Inflammatory macrophage treated with lipopolysaccharide for 4 hours (primary cell): ENCODE measurements around the gene SAT2.

Source experiments
- DNase-seq: peaks from one replicate; pipeline ENCODE4 v3.0.0-alpha.2; 2020

The SAT2 gene

DNA sequence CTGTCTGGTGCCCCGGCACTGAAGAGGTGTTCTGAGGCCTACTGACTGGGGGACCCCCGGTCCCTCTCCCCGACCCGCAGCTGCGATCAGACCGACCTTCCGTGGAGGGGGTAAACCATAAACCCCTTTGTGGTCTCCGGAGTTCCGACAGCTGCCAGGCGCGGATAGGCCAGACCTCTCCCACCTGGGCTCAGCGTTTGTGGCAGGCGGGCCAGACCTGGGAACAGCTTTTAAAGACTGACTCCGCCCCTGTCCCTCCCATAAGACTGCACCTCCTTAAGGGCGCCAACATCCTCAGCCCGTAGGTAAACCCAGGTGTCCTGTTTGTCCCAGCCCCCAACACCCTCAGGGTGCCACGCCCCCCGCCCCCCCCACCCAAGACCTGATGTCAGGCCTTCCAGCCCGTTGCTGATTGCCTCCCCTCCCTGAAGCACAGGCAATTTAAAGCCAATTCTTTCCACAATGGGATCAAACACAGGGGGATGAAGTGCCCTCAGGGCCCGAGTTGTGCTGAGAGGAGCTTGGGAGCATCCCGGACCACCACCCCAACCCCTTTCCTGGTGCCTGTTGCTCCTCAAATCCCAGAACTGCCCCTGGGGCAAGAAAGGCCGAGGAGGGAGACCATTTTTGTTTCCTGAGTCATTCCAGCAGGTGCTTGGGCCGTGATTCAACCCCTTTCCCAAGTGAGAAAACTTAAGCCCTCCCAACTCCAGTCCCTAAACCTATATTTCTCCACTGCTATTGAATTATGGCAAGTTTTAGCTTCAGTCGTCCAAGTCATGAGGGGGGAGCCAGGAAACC is 37.5 kb downstream of the SAT2 start, which contains the start of gene SOX15:
TSS of gene SOX15 (minus strand) at position 204 of the 801 bp plus-strand sequence. CDS start 418 bp downstream, outside the sequence.
- no peak for DNase-seq

DNA sequence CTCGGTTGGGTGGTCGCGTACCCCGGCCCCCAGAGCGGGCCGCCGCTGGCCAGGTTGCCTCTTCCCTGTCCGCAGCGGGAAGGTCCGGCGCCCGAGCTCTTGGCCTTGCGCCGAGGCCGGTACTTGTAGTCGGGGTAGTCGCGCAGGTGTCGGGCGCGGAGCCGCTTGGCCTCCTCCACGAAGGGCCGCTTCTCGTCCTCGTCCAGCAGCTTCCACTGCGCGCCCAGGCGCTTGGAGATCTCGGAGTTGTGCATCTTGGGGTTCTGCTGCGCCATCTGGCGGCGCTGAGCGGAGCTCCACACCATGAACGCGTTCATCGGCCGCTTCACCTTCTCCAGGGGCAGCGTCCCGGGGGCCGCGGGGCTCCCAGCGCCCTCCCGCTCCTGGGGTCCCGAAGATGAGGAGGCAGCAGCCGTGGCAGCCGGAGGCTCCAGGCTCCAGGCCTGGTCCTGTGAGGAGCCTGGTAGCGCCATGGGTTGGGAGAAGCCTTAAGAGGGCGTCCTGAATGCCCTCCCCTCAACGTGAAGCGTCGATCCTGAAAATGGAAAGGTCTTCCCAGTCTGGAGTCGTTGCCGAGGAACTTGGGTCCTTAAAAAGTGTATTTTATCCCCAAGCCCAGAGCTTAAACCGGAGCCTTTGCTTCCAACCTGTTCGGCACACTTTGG is 38.3 kb downstream of the SAT2 start:
- DNase-seq, result peak; percentile 83

DNA sequence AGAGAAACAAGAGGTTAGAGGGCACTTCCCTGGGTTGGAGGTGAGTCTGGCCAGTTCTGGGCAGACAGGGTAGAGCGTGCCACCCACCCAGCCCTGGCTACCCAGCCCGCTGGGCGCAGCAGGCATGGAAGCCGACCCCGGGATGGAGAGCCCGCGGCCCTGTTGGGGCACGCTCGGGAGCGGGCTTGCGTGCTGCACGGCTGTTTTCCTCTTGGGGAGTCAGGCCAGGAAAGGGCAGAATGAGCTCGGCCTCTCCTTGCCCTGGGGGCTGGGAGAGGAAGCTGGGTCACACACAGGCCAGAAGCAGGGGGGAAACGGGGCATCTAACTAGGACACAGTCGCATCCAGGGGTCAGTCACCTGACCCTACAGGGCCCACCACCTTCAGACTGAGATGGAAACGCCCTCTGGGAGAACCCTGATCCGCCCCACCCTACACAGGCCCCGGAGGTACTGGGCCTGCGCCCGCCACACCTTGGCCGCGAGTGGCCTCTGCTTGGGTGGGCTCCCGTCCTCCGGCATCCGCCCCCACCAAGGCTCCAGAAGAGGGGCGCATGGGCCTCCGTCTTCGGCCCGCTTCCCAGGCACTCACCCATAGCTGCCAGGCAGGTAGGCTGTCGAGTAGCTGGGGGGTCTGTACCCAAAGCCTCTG is 38.9 kb downstream of the SAT2 start:
- DNase-seq, result no peak

DNA sequence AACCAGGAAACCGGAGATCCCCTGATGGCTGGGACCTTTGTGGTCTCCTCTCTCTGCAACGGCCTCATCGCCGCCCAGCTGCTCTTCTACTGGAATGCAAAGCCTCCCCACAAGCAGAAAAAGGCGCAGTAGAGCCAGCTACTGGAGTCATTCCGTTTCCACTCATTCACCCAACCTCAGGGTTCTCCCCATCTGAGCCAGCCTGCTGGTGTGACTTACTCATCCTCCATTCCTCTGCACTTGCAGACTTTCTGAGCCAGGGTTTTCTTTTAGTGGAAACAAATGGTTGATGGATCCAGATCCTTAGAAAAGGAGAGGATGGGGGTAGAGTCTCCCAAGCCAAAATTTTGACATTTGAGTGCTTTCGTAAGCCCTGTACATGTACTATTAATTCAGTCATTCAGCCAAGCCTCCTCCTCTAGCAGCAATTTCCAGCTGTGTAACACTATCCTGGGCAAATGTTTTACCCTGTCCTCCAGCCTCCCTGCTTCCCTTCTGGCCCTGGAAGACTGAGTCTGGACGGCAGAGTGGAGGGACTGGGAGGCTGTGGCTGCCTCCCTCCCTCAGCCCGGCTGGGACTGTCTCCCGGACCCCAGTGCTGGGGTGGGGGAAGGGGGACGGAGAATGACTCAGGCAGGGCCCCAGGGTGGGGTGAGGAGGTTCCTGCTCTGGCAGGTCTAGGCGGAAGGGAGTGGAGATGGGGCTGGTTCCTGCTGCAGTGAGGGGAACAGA is 40.0 kb downstream of the SAT2 start:
- DNase-seq, result no peak

DNA sequence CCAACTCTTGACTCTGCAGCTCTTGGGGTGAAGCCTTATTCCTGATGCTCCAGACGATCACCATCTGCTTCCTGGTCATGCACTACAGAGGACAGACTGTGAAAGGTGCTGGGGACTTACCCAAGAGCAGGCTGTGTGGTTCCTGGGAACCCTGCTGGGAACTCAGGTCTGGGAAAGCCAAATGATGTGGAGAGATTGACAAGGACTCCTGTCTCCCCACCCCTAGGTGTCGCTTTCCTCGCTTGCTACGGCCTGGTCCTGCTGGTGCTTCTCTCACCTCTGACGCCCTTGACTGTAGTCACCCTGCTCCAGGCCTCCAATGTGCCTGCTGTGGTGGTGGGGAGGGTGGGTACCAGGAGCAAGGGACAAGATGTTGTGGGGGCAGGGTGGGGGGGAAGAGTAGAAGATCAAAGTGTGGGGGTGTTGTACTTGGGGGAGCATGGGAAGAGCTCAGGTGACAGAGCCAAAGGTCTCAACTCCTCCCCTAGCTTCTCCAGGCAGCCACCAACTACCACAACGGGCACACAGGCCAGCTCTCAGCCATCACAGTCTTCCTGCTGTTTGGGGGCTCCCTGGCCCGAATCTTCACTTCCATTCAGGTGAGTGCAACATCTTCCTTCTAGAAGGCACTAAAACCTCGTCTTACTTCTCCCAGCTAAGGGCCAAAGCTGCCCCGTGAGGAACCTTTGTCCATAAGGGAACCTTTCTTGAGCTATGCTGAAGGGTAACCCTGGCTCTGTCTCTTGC is 40.8 kb downstream of the SAT2 start:
- no peak for DNase-seq

DNA sequence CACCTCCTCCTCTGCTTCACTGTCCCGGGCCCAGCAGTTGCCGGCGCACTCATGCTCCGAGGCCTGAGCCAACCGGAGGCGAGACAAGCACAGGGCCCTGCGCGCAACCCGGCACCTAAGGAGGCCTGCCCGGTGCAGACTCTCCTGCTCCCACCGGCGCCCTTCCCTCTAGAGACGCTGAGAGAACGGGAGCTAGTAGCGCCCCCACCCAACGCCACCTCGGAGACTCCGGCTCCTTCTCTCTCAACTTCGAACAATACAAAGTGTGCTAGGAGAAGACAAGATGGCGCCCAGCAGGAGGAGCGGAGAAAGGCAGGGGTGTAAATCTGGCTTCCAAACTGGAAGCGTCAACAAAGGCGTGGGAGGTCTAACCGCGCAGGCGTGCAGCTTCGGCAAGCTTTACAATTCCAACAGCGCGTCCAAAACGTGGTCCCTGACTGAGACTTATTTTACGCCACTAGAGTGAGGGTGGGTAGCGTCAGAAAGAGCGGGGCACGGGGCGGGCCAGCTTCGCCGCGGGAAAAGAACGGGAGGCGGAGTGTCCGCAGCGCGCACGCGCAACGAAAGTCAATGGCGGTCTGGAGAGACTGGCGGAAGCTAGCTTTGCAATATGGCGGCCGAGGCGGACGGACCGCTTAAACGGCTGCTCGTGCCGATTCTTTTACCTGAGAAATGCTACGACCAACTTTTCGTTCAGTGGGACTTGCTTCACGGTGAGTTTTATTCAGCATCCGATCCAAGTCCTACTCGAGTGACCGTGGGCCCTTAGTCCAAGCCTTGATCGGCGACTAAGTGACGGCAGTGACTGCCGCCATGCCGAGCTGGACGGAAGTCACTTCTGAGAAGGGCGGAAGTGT is 44.1 kb downstream of the SAT2 start, which contains the start of gene MPDU1:
TSS of gene MPDU1 (plus strand) at position 600 of the 857 bp plus-strand sequence. CDS start at position 611, 11 bp downstream.
- peak; percentile 98 for DNase-seq

DNA sequence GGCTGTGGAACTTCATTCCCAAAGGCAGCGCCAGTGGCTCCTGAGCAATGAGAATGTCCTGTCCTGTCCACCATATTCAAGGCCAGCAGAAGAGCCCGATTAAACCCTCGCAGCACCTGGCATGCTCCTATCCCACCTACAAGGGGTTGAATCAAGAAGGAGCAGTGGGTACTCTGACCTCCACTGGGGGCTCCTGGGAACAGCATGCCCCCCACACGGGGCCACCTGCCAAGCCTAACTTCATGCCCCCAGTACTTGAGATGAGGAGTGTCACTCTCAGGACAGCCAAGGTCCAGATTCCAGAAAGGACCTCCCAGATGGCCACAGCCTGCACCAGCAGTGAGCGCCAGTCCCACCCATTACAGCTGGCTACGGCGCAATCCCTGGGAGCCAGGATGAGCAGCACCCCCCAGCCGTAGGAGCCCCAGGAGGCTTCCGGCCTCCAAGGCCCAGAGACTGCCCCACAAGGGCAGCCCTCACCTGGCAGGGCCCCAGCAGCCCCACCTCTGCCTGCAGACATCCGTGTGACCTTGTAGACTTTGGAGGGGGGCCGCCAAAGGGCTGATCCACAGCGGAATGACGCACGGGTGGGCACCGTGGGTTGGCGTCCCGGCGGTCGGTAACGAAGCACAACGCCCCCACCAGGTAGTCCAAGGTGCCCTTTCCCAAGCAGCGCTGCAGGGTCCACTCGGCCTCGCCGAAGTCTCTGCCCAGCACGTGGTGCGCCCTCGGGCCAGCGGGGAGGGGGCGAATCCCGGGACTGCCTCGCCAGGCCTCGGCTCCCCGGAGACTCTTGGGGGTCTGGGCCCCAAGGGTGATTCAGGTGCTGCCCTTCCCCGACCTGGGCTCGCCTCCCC is 45.0 kb downstream of the SAT2 start:
- DNase-seq, result no peak

DNA sequence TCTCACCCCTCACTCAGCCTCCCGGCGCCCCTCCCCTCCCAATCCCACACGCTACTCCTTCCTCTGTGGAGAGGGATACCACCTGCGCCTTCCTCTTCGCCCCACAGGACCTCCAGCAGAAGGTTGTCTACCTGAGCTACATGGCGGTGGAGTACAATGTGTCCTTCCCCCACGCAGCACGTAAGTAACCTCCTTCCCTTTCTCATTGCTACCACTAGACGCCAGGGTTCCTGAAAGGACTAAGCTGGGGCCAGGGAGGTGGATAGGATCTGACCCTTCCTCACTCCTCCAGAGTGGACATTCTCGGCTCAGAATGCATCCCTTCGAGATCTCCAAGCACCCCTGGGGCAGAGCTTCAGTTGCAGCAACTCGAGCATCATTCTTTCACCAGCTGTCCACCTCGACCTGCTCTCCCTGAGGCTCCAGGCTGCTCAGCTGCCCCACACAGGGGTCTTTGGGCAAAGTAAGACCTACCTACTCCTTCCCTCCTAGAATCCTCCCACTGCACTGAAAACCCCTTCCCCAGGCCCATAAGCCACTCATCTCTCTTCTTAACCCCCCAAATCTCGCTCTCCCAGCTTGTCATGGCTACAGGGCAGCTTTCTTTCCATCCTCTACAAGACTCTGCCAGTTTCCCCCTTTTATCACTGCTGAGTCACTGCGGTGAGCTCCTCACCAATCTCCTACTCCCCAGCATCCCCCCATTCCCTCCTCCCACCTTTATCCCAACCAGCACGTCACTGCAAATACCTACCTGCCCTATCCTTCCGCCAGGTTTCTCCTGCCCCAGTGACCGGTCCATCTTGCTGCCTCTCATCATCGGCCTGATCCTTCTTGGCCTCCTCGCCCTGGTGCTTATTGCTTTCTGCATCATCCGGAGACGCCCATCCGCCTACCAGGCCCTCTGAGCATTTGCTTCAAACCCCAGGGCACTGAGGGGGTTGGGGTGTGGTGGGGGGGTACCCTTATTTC is 46.7 kb downstream of the SAT2 start:
- peak; percentile 53 for DNase-seq

DNA sequence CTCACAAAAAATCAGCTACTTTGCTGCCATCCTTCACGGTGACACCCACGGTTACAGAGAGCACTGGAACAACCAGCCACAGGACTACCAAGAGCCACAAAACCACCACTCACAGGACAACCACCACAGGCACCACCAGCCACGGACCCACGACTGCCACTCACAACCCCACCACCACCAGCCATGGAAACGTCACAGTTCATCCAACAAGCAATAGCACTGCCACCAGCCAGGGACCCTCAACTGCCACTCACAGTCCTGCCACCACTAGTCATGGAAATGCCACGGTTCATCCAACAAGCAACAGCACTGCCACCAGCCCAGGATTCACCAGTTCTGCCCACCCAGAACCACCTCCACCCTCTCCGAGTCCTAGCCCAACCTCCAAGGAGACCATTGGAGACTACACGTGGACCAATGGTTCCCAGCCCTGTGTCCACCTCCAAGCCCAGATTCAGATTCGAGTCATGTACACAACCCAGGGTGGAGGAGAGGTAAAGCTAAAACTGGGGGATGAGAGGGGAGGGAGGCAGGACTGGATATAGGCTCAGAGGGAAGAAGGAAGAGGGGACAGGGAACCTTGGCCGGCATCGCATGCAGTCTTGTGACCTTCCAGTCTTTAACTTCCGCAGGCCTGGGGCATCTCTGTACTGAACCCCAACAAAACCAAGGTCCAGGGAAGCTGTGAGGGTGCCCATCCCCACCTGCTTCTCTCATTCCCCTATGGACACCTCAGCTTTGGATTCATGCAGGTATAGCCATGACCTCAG is 47.6 kb downstream of the SAT2 start:
- peak; percentile 61 for DNase-seq

DNA sequence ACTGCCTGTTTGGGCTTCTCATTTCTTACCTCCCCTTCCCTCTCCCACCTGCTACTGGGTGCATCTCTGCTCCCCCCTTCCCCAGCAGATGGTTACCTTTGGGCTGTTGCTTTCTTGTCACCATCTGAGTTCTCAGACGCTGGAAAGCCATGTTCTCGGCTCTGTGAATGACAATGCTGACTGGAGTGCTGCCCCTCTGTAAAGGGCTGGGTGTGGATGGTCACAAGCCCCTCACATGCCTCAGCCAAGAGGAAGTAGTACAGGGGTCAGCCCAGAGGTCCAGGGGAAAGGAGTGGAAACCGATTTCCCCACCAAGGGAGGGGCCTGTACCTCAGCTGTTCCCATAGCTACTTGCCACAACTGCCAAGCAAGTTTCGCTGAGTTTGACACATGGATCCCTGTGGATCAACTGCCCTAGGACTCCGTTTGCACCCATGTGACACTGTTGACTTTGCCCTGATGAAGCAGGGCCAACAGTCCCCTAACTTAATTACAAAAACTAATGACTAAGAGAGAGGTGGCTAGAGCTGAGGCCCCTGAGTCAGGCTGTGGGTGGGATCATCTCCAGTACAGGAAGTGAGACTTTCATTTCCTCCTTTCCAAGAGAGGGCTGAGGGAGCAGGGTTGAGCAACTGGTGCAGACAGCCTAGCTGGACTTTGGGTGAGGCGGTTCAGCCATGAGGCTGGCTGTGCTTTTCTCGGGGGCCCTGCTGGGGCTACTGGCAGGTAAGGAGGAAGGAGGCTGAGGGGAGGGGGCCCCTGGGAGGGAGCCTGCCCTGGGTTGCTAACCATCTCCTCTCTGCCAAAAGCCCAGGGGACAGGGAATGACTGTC is 48.4 kb downstream of the SAT2 start, which contains the start of gene CD68:
TSS of gene CD68 (plus strand) at position 638 of the 833 bp plus-strand sequence. CDS start at position 678, 40 bp downstream.
- DNase-seq, result peak; percentile 98

DNA sequence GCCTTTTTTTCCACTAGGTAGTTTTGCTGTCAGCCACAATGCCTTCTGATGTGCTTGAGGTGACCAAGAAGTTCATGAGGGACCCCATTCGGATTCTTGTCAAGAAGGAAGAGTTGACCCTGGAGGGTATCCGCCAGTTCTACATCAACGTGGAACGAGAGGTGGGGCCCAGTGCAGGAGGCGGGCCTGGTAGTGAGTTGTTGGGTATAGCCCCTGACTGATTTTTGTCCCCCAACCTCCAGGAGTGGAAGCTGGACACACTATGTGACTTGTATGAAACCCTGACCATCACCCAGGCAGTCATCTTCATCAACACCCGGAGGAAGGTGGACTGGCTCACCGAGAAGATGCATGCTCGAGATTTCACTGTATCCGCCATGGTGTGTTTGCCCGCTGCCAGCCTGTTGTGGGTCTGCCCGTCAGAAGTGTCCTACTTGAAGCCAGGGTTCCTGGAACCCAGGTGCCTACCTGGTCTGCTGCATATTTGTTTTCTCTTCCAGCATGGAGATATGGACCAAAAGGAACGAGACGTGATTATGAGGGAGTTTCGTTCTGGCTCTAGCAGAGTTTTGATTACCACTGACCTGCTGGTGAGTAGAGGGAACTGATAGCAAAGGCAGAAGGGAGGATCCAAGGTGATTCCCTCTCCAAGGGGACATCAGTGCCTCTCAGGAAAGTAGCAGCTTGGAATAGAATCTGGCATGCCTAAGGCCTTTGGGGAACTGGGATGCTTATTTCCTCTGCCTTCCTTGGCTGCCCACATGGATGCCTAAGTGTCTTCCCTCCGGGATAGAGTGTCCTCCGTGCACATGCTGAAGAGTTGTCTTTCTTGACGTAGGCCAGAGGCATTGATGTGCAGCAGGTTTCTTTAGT is 50.1 kb downstream of the SAT2 start:
- DNase-seq, result no peak

DNA sequence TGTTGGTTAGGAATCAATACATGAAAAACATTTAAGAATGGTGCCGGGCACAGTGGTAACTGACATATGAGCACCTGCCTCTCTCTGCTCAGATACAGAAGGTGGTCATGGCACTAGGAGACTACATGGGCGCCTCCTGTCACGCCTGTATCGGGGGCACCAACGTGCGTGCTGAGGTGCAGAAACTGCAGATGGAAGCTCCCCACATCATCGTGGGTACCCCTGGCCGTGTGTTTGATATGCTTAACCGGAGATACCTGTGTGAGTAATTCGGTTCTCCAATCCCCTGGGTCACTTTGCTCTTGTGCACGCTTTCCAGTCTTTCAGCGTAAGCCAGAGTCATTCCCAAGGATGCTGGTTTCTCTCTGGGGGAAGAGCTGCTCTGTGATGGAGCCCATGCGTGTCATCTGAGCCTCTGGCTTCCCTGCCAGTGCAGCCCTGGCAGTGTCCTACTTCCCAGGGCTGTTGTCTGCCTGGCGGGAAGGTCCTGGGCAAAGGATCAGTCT is 51.1 kb downstream of the SAT2 start:
- DNase-seq, result no peak
